Heart left ventricle (tissue), 13 donors: Measurements from ENCODE around the gene ADAMTS7.

Source experiments
- POLR2A ChIP-seq, 2 donors: fragments of 450-650 bp; IDR thresholded peaks; one replicate each; pipeline ENCODE4 v1.6.1; 2017; ENCODE audit warnings: antibody characterized with exemption in 2 of 2, mild to moderate bottlenecking in 2 of 2, moderate library complexity in 2 of 2
- TF ChIP-seq, protein P1 (sequence below), 12 donors: fragments of 200-600 bp; sonication (generic) in 4 of 12; IDR thresholded peaks; one replicate each; pipeline versions ENCODE4 v1.5.0 to v1.8.0; 2018 to 2022; ENCODE audit warnings: antibody characterized with exemption in 12 of 12, mild to moderate bottlenecking in 5 of 12
- donor health status: ischemic (EF 13 %, LVEDD 7.1; RV severe dilation, severe dysfunction).
- donor health status: DM: no; HTN: yes; CAD: no.
- donor health status: DM: no; HTN: no; CAD: no.
- donor health status: ischemic (EF 25% LVEDD 6.9; RV normal size, moderate dysfunction).
- donor health status: ischemic (EF 25% LVEDD 5.7; RV mildly dilated, moderate dysfunction).
- donor health status: ischemic (EF 35%, LVEDD 5.7; RV mildly dilated, moderate dysfunction).
- donor health status: nonischemic (EF 11% LVEDD 7.7; RV severe dilation, severe dysfunction).
- donor health status: DM: yes; HTN: yes; CAD: no.
- donor health status: PGD.
- donor health status: ischemic (EF 29% LVEDD 5.4; RV normal size, mild dysfunction).
- donor health status: nonischemic (EF 23%, LVEDD 6.1; RV moderate dilation, normal function).

- TF ChIP-seq, protein P1, sequence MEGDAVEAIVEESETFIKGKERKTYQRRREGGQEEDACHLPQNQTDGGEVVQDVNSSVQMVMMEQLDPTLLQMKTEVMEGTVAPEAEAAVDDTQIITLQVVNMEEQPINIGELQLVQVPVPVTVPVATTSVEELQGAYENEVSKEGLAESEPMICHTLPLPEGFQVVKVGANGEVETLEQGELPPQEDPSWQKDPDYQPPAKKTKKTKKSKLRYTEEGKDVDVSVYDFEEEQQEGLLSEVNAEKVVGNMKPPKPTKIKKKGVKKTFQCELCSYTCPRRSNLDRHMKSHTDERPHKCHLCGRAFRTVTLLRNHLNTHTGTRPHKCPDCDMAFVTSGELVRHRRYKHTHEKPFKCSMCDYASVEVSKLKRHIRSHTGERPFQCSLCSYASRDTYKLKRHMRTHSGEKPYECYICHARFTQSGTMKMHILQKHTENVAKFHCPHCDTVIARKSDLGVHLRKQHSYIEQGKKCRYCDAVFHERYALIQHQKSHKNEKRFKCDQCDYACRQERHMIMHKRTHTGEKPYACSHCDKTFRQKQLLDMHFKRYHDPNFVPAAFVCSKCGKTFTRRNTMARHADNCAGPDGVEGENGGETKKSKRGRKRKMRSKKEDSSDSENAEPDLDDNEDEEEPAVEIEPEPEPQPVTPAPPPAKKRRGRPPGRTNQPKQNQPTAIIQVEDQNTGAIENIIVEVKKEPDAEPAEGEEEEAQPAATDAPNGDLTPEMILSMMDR (IDR thresholded peaks at IDR 0.05): no peak
- TF ChIP-seq POLR2A (IDR thresholded peaks at IDR 0.05): no peak
Observed at GRCh38 chr15:78830514-78831228, 19.4 kb upstream of the ADAMTS7 start.
